Panc1 (cell line): Measurements from ENCODE around the gene SLC13A3. TPM values are rescaled to one million over a fixed set of nuclear protein-coding genes. Genes with fewer than 3 reads are reported as not detected.

Experiments used
- ATAC-seq: fragments of 200-7000 bp; cut with Tn5 transposase; 2 replicates; pipeline ENCODE4 v1.9.1; 2020; ENCODE audit warnings: mild to moderate bottlenecking, moderate library complexity
- BruUV-seq: library from RNA; stranded (reverse); fragments of 400-500 nt; replicated peaks from 2 replicates; lab custom pipeline; 2021; lab: Mats Ljungman, UMichigan
- CTCF ChIA-PET: fragments of 300-600 bp; sonication (Branson Sonifier 250); formaldehyde crosslinking; loops from one replicate; lab custom pipeline; 2022; ENCODE audit warnings: antibody characterized with exemption; lab: Charles Lee
- POLR2A ChIA-PET: fragments of 300-600 bp; sonication (Branson Sonifier 250); formaldehyde crosslinking; loops from one replicate; lab custom pipeline; 2022; ENCODE audit warnings: antibody characterized with exemption; lab: Charles Lee
- DNase-seq: peaks from one replicate; pipeline ENCODE4 v3.0.0-alpha.2; 2010; ENCODE audit warnings: low read depth, low spot score
- H3K27ac ChIP-seq: 2 replicates; pipeline ENCODE4 v1.5.1; 2011; ENCODE audit warnings: mild to moderate bottlenecking, low read length, inconsistent platforms
- H3K27me3 ChIP-seq: fragments of 200-500 bp; sonication (Bioruptor generic); 2 replicates; pipeline ENCODE4 v1.6.0; 2014; ENCODE audit warnings: low read length, inconsistent platforms; ENCODE audit not compliant: control insufficient read depth, insufficient read depth
- H3K36me3 ChIP-seq: fragments of 200-500 bp; sonication (Bioruptor generic); 2 replicates; pipeline ENCODE4 v1.5.1; 2014; ENCODE audit warnings: inconsistent platforms, mild to moderate bottlenecking, low read length, moderate library complexity; ENCODE audit not compliant: control insufficient read depth, insufficient read depth
- H3K4me1 ChIP-seq: 2 replicates; pipeline ENCODE4 v1.5.1; 2011; ENCODE audit warnings: inconsistent platforms, mild to moderate bottlenecking, low read length, moderate library complexity; ENCODE audit not compliant: control insufficient read depth, insufficient read depth
- H3K4me3 ChIP-seq, 2 experiments: 2 replicates each; pipeline ENCODE4 v1.5.1; 2011 to 2012; ENCODE audit warnings: low read depth in 2 of 2, low read length in 2 of 2, mild to moderate bottlenecking in 2 of 2, inconsistent platforms in 1 of 2, moderate library complexity in 1 of 2
- H3K9me3 ChIP-seq: fragments of 200-500 bp; sonication (Bioruptor generic); 2 replicates; pipeline ENCODE4 v1.5.1; 2014; ENCODE audit warnings: low read depth, mild to moderate bottlenecking, inconsistent platforms, low read length, moderate library complexity; ENCODE audit not compliant: control insufficient read depth, insufficient read depth
- POLR2AphosphoS5 ChIP-seq: IDR thresholded peaks from 2 replicates; pipeline ENCODE4 v1.6.1; 2012; ENCODE audit warnings: mild to moderate bottlenecking, low read depth, low read length, moderate library complexity
- REST ChIP-seq, 2 experiments: IDR thresholded peaks; 2 replicates each; pipeline ENCODE4 v1.6.1; 2011 to 2012; ENCODE audit warnings: low read depth in 2 of 2, control low read depth in 1 of 2, low read length in 1 of 2, mild to moderate bottlenecking in 1 of 2, moderate library complexity in 1 of 2; ENCODE audit not compliant: insufficient read depth in 1 of 2
- SIN3A ChIP-seq: IDR thresholded peaks from 2 replicates; pipeline ENCODE4 v1.6.1; 2012; ENCODE audit warnings: low read depth, mild to moderate bottlenecking, low read length, moderate library complexity, borderline replicate concordance; ENCODE audit not compliant: insufficient read depth
- TCF7L2 ChIP-seq: IDR thresholded peaks from 2 replicates; pipeline ENCODE4 v1.6.1; 2011; ENCODE audit warnings: mild to moderate bottlenecking, low read depth, low read length, inconsistent platforms
- in situ Hi-C: cut with HindIII; loops from 2 replicates; pipeline ENCODE4 v1.10.0; 2016; ENCODE audit warnings: low sequenced_read_pairs, low pct_unique_long_range_greater_than_20kb
- intact Hi-C: fragments of 100-400 bp; cut with micrococcal nuclease; formaldehyde crosslinking; loops from one replicate; pipeline ENCODE4 v1.10.0; 2022; ENCODE audit not compliant: unreplicated experiment
- total RNA-seq: library from RNA; stranded (reverse); gene quantifications from one replicate; pipeline ENCODE4 v1.2.1, GENCODE V29; 2021; ENCODE audit not compliant: unreplicated experiment
- TF ChIP-seq, protein P1 (sequence below): fragments of 450-650 bp; IDR thresholded peaks from 2 replicates; pipeline ENCODE4 v1.5.1; 2017; ENCODE audit warnings: mild to moderate bottlenecking

The SLC13A3 gene
- total RNA-seq, 1 experiment from 2014 or later: 0.31 TPM

GRCh38 chr20:46701057-46701456 lies 49.8 kb upstream of the SLC13A3 start:
- TF ChIP-seq SIN3A (no peak), TCF7L2 (no peak), POLR2AphosphoS5 (no peak)
- TF ChIP-seq, protein P1, sequence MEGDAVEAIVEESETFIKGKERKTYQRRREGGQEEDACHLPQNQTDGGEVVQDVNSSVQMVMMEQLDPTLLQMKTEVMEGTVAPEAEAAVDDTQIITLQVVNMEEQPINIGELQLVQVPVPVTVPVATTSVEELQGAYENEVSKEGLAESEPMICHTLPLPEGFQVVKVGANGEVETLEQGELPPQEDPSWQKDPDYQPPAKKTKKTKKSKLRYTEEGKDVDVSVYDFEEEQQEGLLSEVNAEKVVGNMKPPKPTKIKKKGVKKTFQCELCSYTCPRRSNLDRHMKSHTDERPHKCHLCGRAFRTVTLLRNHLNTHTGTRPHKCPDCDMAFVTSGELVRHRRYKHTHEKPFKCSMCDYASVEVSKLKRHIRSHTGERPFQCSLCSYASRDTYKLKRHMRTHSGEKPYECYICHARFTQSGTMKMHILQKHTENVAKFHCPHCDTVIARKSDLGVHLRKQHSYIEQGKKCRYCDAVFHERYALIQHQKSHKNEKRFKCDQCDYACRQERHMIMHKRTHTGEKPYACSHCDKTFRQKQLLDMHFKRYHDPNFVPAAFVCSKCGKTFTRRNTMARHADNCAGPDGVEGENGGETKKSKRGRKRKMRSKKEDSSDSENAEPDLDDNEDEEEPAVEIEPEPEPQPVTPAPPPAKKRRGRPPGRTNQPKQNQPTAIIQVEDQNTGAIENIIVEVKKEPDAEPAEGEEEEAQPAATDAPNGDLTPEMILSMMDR: no peak
- H3K9me3 ChIP-seq: no peaks in the 10 kb centered on the region
- ChIA-PET POLR2A (no interaction called here), CTCF (no interaction called here)
- ATAC-seq: no peak
- H3K36me3 ChIP-seq: no peaks in the 10 kb centered on the region
- H3K4me1 ChIP-seq: no peaks in the 10 kb centered on the region
- in situ Hi-C loops: no loop called here
- no TSS peak for BruUV-seq
- no peak overlapping the region for H3K27ac ChIP-seq
- no peak for DNase-seq
- intact Hi-C loops: no loop called here
- H3K4me3 ChIP-seq: no peak overlapping the region
- H3K27me3 ChIP-seq: no peaks in the 10 kb centered on the region

- peak; percentile 24; the same call in 1 of the 2 replicates for ATAC-seq
- no peak for TF ChIP-seq TCF7L2
- TF ChIP-seq, protein P1: no peak
- TF ChIP-seq POLR2AphosphoS5: no peak
- no peak for TF ChIP-seq SIN3A
- no peak for TF ChIP-seq REST (IDR thresholded peaks at IDR 0.05; ENCODE audit: insufficient read depth in 1 of 2, low read depth in 2 of 2, low read length in 1 of 2)
- H3K27ac ChIP-seq: no peak overlapping the region
- no peaks in the 10 kb centered on the region for H3K36me3 ChIP-seq
- H3K4me1 ChIP-seq: no peaks in the 10 kb centered on the region
- BruUV-seq: no TSS peak
- H3K9me3 ChIP-seq: no peaks in the 10 kb centered on the region
- CTCF ChIA-PET: interaction anchor here (0.6 kb wide), 1 partner anchor 532 kb away, joined by 4 read pairs; no protein-coding TSS in a partner anchor
- H3K4me3 ChIP-seq: no peak overlapping the region
- no peaks in the 10 kb centered on the region for H3K27me3 ChIP-seq
- POLR2A ChIA-PET: no interaction called here
- in situ Hi-C loops (no loop called here), intact Hi-C loops (no loop called here)
- DNase-seq: no peak
Observed at GRCh38 chr20:46700481-46700880, 49.2 kb upstream of the SLC13A3 start.
